Esophagus squamous epithelium (tissue), 4 donors: ENCODE measurements around the gene NR4A1.
A peak's percentile ranks its signal among the peaks of the same experiment; 100 is the strongest.

Experiments
- POLR2A ChIP-seq, 4 donors: fragments of 450-650 bp; IDR thresholded peaks; one replicate each; pipeline ENCODE4 v1.6.1; 2017; ENCODE audit warnings: antibody characterized with exemption in 4 of 4, mild to moderate bottlenecking in 4 of 4, moderate library complexity in 3 of 4
- TF ChIP-seq, protein P1 (sequence below), 6 experiments: fragments of 450-650 bp in 4 of 6; fragments of 200-600 bp in 2 of 6; sonication (generic) in 2 of 6; IDR thresholded peaks; one replicate each; pipeline ENCODE4 v1.5.1; 2016 to 2019; ENCODE audit warnings: antibody characterized with exemption in 6 of 6, mild to moderate bottlenecking in 4 of 6, moderate library complexity in 4 of 6

DNA sequence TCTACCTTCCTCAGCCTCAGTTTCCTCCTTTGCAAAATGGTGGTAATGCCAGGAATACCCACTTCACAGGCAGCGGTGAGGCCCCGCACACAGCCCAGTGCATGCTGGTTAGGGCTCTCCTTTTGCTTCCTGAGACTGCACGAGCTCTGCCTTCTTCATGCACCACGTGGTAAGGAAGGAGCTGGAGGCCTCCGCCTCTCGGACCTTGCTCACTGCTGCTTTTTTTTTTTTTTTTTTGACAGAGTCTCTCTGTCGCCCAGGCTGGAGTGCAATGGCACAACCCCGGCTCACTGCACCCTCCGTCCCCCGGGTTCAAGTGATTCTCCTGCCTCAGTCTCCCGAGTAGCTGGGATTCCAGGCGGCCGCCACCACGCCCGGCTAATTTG lies 26.4 kb upstream of the NR4A1 start:
- TF ChIP-seq, protein P1, sequence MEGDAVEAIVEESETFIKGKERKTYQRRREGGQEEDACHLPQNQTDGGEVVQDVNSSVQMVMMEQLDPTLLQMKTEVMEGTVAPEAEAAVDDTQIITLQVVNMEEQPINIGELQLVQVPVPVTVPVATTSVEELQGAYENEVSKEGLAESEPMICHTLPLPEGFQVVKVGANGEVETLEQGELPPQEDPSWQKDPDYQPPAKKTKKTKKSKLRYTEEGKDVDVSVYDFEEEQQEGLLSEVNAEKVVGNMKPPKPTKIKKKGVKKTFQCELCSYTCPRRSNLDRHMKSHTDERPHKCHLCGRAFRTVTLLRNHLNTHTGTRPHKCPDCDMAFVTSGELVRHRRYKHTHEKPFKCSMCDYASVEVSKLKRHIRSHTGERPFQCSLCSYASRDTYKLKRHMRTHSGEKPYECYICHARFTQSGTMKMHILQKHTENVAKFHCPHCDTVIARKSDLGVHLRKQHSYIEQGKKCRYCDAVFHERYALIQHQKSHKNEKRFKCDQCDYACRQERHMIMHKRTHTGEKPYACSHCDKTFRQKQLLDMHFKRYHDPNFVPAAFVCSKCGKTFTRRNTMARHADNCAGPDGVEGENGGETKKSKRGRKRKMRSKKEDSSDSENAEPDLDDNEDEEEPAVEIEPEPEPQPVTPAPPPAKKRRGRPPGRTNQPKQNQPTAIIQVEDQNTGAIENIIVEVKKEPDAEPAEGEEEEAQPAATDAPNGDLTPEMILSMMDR (IDR thresholded peaks at IDR 0.05), result no peak
- TF ChIP-seq POLR2A (IDR thresholded peaks at IDR 0.05), result peak in 1 of 4 donors; percentile 14
